GM12878 (cell line): ENCODE data around the gene HPS3. TPM values are rescaled to one million over a fixed set of nuclear protein-coding genes. Genes with fewer than 3 reads are reported as not detected.
"Not testable (repeated sequence)": the region's sequence is repeated elsewhere in the genome, so short reads cannot be mapped to it uniquely, and the experiment has no call there.

Experiments used
- ATAC-seq: fragments of 200-7000 bp; cut with Tn5 transposase; 3 replicates; pipeline ENCODE4 v1.9.1; 2020; ENCODE audit warnings: mild to moderate bottlenecking, moderate library complexity
- BruUV-seq: library from RNA; stranded (reverse); fragments of 400-500 nt; replicated peaks from 2 replicates; lab custom pipeline; 2021; lab: Mats Ljungman, UMichigan
- CTCF ChIA-PET: fragments of 300-600 bp; sonication (Branson Sonifier 250); formaldehyde crosslinking; extraction: SDS; loops from one replicate; lab custom pipeline; 2021; ENCODE audit warnings: inconsistent platforms; lab: Yijun Ruan, JAX
- POLR2A ChIA-PET: fragments of 350-600 bp; formaldehyde crosslinking; extraction: SDS; loops from one replicate; lab custom pipeline; 2021; ENCODE audit warnings: inconsistent platforms; lab: Charles Lee
- RAD21 ChIA-PET: fragments of 300-600 bp; sonication (Branson Sonifier 250); formaldehyde crosslinking; loops from one replicate; lab custom pipeline; 2023; ENCODE audit warnings: antibody characterized with exemption; ENCODE audit not compliant: unreplicated experiment; lab: Charles Lee
- SMC1A ChIA-PET: fragments of 300-600 bp; sonication (Branson Sonifier 250); formaldehyde crosslinking; loops from one replicate; lab custom pipeline; 2023; ENCODE audit not compliant: unreplicated experiment, uncharacterized antibody; lab: Charles Lee
- DNase-seq: peaks from one replicate; pipeline ENCODE4 v3.0.0-alpha.2; 2011; ENCODE audit warnings: low read depth, low spot score
- FAIRE-seq: peaks from 3 replicates; lab custom pipeline; 2011; peaks lifted over from hg19 to GRCh38; lab: Jason Lieb, UNC
- H2AFZ ChIP-seq: 2 replicates; pipeline ENCODE4 v1.6.0; 2011; ENCODE audit warnings: low read depth, low read length, control low read depth; ENCODE audit not compliant: control insufficient read depth
- H3K27ac ChIP-seq: 2 replicates; pipeline ENCODE4 v1.5.1; 2011; ENCODE audit warnings: control low read depth; ENCODE audit not compliant: control insufficient read depth, insufficient read depth
- H3K27me3 ChIP-seq, 2 experiments: replicated peaks in 1 of 2; 2 replicates each; pipeline versions ENCODE4 v1.6.0 to v1.6.1; 2011; ENCODE audit warnings: low read length in 1 of 2; ENCODE audit not compliant: control insufficient read depth in 2 of 2, insufficient read depth in 2 of 2
- H3K36me3 ChIP-seq, 2 experiments: 2 replicates each; pipeline ENCODE4 v1.5.1; 2011; ENCODE audit warnings: low read length in 1 of 2; ENCODE audit not compliant: control insufficient read depth in 2 of 2, insufficient read depth in 2 of 2
- H3K4me1 ChIP-seq: 2 replicates; pipeline ENCODE4 v1.6.1; 2011; ENCODE audit warnings: mild to moderate bottlenecking, low read length, moderate library complexity, mixed read lengths; ENCODE audit not compliant: control insufficient read depth, insufficient read depth
- H3K4me2 ChIP-seq: 2 replicates; pipeline ENCODE4 v1.6.0; 2011; ENCODE audit warnings: control low read depth; ENCODE audit not compliant: control insufficient read depth, insufficient read depth
- H3K4me3 ChIP-seq: fragments of 200-600 bp; sonication (generic); 2 replicates; pipeline ENCODE4 v1.5.1; 2016
- H3K79me2 ChIP-seq: 2 replicates; pipeline ENCODE4 v1.6.0; 2011; ENCODE audit warnings: low read length; ENCODE audit not compliant: control insufficient read depth, insufficient read depth
- H3K9ac ChIP-seq: 2 replicates; pipeline ENCODE4 v1.8.0; 2011; ENCODE audit warnings: low read length, control low read depth, mixed read lengths; ENCODE audit not compliant: control insufficient read depth, insufficient read depth
- H3K9me3 ChIP-seq: replicated peaks from 3 replicates; pipeline ENCODE4 v1.5.1; 2011; ENCODE audit warnings: mild to moderate bottlenecking, low read length; ENCODE audit not compliant: control insufficient read depth, insufficient read depth
- H4K20me1 ChIP-seq: 2 replicates; pipeline ENCODE4 v1.6.0; 2011; ENCODE audit not compliant: control insufficient read depth, insufficient read depth
- BCL11A ChIP-seq: IDR thresholded peaks from 2 replicates; pipeline ENCODE4 v1.6.1; 2011; ENCODE audit warnings: low read depth, low read length
- FOXM1 ChIP-seq: IDR thresholded peaks from 2 replicates; pipeline ENCODE4 v1.6.1; 2012; ENCODE audit warnings: low read depth, mild to moderate bottlenecking, inconsistent platforms, low read length, moderate library complexity
- POLR2AphosphoS5 ChIP-seq: IDR thresholded peaks from 2 replicates; pipeline ENCODE4 v1.6.1; 2011; ENCODE audit warnings: mild to moderate bottlenecking, low read length, inconsistent platforms
- RAD21 ChIP-seq: IDR thresholded peaks from 2 replicates; pipeline ENCODE4 v1.6.1; 2011; ENCODE audit warnings: mild to moderate bottlenecking, low read depth, low read length, moderate library complexity; ENCODE audit not compliant: insufficient read depth
- RELA ChIP-seq: fragments of 450-650 bp; IDR thresholded peaks from 2 replicates; pipeline ENCODE4 v1.8.0; 2014; ENCODE audit warnings: borderline replicate concordance; ENCODE audit not compliant: partially characterized antibody
- SMAD1 ChIP-seq: fragments of 450-650 bp; IDR thresholded peaks from 2 replicates; pipeline ENCODE4 v1.6.1; 2018; ENCODE audit warnings: mild to moderate bottlenecking, low read depth; ENCODE audit not compliant: partially characterized antibody
- WRNIP1 ChIP-seq: IDR thresholded peaks from 2 replicates; pipeline ENCODE4 v1.6.1; 2011; ENCODE audit warnings: low read depth, low read length, improper control_type of control experiment, borderline replicate concordance
- WGBS: methylation state at CpG from one replicate; pipeline ENCODE4 v1.1.6; 2016; ENCODE audit warnings: low lambda C conversion rate; ENCODE audit not compliant: insufficient replicate concordance, insufficient coverage; ENCODE audit errors: missing lambda C conversion rate; 5-methylcytosine and 5-hydroxymethylcytosine counted together
- in situ Hi-C: fragments of 300-500 bp; cut with MboI; formaldehyde crosslinking; loops from 9 replicates; pipeline ENCODE4 v1.14.3; 2018; ENCODE audit warnings: mixed read lengths
- intact Hi-C: fragments of 100-400 bp; cut with micrococcal nuclease; formaldehyde crosslinking; loops from one replicate; pipeline ENCODE4 v1.14.2; 2022; ENCODE audit not compliant: unreplicated experiment
- polyA plus RNA-seq, 11 experiments: library from polyadenylated mRNA; depleted of rRNA in 4 of 11; unstranded in 6 of 11; stranded (reverse) in 5 of 11; fragments of >200 nt; fragmentation: Nextera tagmentation in 4 of 11; fragmentation: Illumina TruSeq in 1 of 11; extraction: Ambion mirVana in 4 of 11; extraction: Trizol in 1 of 11; gene quantifications; 1 replicate in 1 of 11; 2 replicates in 10 of 11; pipeline versions ENCODE4 v1.2.1 to v1.2.3, GENCODE V29; 2011 to 2016; ENCODE audit warnings: inconsistent platforms in 2 of 11, missing spikeins in 2 of 11, low read depth in 1 of 11
- total RNA-seq, 4 experiments: library from RNA; depleted of rRNA in 3 of 4; stranded (reverse); fragments of >200 nt in 3 of 4; fragmentation: Illumina TruSeq in 1 of 4; extraction: Trizol in 1 of 4; gene quantifications; 2 replicates each; pipeline versions ENCODE4 v1.2.1 to v1.2.3, GENCODE V29; 2013 to 2021
- TF ChIP-seq, protein P1 (sequence below): IDR thresholded peaks from 2 replicates; pipeline ENCODE4 v1.6.1; 2012; ENCODE audit warnings: low read length, inconsistent platforms
- TF ChIP-seq, protein P2 (sequence below): IDR thresholded peaks from 2 replicates; pipeline ENCODE4 v1.6.1; 2011; ENCODE audit warnings: borderline replicate concordance, low read depth, mild to moderate bottlenecking, moderate library complexity, mixed read lengths, low read length; ENCODE audit not compliant: insufficient read depth; ENCODE audit errors: extremely low read length

HPS3 gene
- total and polyA plus RNA-seq, 10 of the 15 experiments (the other 5 are each of a cell fraction or from before 2014, with no cell fraction given) = 2.7 to 26.5 (median 14.8) TPM

DNA sequence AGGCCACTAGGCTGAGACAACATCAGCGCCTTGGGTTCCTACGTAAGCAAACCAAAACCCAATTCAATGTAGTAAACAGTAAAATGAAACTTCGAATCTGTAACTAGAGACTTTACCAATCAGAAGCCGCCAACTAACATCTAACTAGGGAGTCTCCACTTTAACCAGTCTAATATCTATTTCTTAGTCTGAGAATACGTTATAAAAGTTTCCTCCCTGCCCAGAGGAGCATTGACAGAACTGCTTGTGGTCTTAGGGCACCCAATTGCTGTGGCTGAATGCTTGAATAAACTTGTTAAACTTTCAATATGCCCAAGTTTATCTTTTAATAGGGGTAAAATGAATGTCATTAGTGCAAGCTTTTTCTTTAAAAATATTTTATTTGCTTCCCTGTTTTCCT, 87.9 kb downstream of the HPS3 start (continued):
- no peak for TF ChIP-seq WRNIP1
- no peak for TF ChIP-seq BCL11A
- TF ChIP-seq, protein P1, sequence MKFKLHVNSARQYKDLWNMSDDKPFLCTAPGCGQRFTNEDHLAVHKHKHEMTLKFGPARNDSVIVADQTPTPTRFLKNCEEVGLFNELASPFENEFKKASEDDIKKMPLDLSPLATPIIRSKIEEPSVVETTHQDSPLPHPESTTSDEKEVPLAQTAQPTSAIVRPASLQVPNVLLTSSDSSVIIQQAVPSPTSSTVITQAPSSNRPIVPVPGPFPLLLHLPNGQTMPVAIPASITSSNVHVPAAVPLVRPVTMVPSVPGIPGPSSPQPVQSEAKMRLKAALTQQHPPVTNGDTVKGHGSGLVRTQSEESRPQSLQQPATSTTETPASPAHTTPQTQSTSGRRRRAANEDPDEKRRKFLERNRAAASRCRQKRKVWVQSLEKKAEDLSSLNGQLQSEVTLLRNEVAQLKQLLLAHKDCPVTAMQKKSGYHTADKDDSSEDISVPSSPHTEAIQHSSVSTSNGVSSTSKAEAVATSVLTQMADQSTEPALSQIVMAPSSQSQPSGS = no peak
- TF ChIP-seq RELA = no peak
- TF ChIP-seq FOXM1 = no peak
- TF ChIP-seq SMAD1 = no peak
- TF ChIP-seq, protein P2, sequence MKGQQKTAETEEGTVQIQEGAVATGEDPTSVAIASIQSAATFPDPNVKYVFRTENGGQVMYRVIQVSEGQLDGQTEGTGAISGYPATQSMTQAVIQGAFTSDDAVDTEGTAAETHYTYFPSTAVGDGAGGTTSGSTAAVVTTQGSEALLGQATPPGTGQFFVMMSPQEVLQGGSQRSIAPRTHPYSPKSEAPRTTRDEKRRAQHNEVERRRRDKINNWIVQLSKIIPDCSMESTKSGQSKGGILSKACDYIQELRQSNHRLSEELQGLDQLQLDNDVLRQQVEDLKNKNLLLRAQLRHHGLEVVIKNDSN = no peak
- no peak for TF ChIP-seq POLR2AphosphoS5
- TF ChIP-seq RAD21 = no peak

DNA sequence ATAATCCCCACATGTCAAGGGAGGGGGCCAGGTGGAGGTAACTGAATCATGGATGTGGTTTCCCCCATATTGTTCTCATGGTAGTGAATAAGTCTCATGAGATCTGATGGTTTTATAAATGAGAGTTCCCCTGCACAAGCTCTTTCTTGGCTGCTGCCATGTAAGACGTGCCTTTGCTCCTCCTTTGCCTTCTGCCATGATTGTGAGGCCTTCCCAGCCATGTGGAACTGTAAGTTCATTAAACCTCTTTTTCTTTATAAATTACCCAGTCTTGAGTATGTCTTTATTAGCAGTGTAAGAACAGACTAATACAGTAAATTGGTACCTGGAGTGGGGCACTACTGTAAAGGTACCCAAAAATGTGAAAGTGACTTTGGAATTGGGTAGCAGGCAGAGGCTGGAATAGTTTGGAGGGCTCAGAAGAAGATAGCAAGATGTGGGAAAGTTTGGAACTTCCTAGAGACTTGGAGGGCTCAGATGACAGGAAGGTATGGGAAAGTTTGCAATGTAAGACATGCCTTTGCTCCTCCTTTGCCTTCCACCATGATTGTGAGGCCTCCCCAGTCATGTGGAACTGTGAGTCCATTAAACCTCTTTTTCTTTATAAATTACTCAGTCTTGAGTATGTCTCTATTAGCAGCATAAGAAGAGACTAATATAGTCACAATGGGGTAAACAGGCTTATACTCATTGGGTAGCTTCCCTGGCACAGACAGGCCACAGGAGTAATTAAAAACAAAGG, 90.1 kb downstream of the HPS3 start:
- H3K4me1 ChIP-seq, BruUV-seq, H3K9me3 ChIP-seq, RAD21 ChIA-PET, H3K4me2 ChIP-seq, H3K4me3 ChIP-seq, DNase-seq, H3K9ac ChIP-seq, H4K20me1 ChIP-seq, CTCF ChIA-PET, H3K79me2 ChIP-seq, intact Hi-C loops, FAIRE-seq, in situ Hi-C loops, H2AFZ ChIP-seq, H3K27ac ChIP-seq, ATAC-seq, H3K36me3 ChIP-seq, H3K27me3 ChIP-seq, POLR2A ChIA-PET: not testable (repeated sequence)
- WGBS = 82% methylated on average over 1 of the region's 1 CpG
- SMC1A ChIA-PET = interaction anchor here (0.6 kb wide), 1 partner anchor 21 kb away, joined by 3 read pairs; no protein-coding TSS in a partner anchor
